Activated CD4-positive, alpha-beta T cell treated with anti-CD3 and anti-CD28 coated beads for 1 hour (primary cell): ENCODE results near the gene OR6T1.

Experiments
- DNase-seq: peaks from one replicate; pipeline ENCODE4 v3.0.0-alpha.2; 2020

OR6T1 gene

GRCh38 chr11:123943738-123944137 lies at the start of gene OR6T1:
Gene OR6T1 (minus strand): TSS chr11:123943838. CDS start chr11:123943838, 0 bp downstream.
- DNase-seq = no peak

GRCh38 chr11:123979311-123979710 lies 35.7 kb upstream of the OR6T1 start:
- no peak for DNase-seq

GRCh38 chr11:123977731-123978347 lies 34.2 kb upstream of the OR6T1 start, which contains the start of gene OR10S1:
Gene OR10S1 (minus strand): TSS chr11:123977781. CDS start chr11:123977664, 117 bp downstream.
- no peak for DNase-seq

GRCh38 chr11:123976770-123977560 lies 33.3 kb upstream of the OR6T1 start:
- DNase-seq = no peak

GRCh38 chr11:123973816-123974215 lies 30.2 kb upstream of the OR6T1 start:
- DNase-seq = no peak

- no peak for DNase-seq
Observed at GRCh38 chr11:123956752-123957151, 13.1 kb upstream of the OR6T1 start.

- no peak for DNase-seq
Observed at GRCh38 chr11:123945132-123945531, 1.5 kb upstream of the OR6T1 start.

- DNase-seq = no peak
Observed at GRCh38 chr11:123942413-123942812, 1.2 kb downstream of the OR6T1 start.

GRCh38 chr11:123939317-123939716 lies 4.3 kb downstream of the OR6T1 start, which contains the start of gene OR4D5:
Gene OR4D5 (plus strand): TSS chr11:123939617. CDS start chr11:123939617, 0 bp downstream.
- DNase-seq = no peak

- DNase-seq = no peak
Observed at GRCh38 chr11:123924027-123924426, 19.6 kb downstream of the OR6T1 start.

GRCh38 chr11:123920943-123921342 lies 22.7 kb downstream of the OR6T1 start:
- DNase-seq = no peak

- DNase-seq = no peak
Observed at GRCh38 chr11:123905826-123906225, 37.8 kb downstream of the OR6T1 start.

- no peak for DNase-seq
Observed at GRCh38 chr11:123904932-123905331, 38.7 kb downstream of the OR6T1 start.

GRCh38 chr11:123903932-123904331 lies 39.7 kb downstream of the OR6T1 start:
- no peak for DNase-seq

GRCh38 chr11:123901867-123902266 lies 41.8 kb downstream of the OR6T1 start, which contains the start of gene OR8D4:
Gene OR8D4 (plus strand): TSS chr11:123902167. CDS start chr11:123906432, 4,265 bp downstream.
- DNase-seq = no peak

- no peak for DNase-seq
Observed at GRCh38 chr11:123899792-123900191, 43.8 kb downstream of the OR6T1 start.
